GM19351 (cell line): ENCODE data around the gene C12orf56.
"Not testable (repeated sequence)": the region's sequence is repeated elsewhere in the genome, so short reads cannot be mapped to it uniquely, and the experiment has no call there.

Experiments used
- ATAC-seq: cut with Tn5 transposase; IDR thresholded peaks from one replicate; pipeline ENCODE4 v1.9.1; 2021; ENCODE audit warnings: mild to moderate bottlenecking, moderate library complexity; ENCODE audit not compliant: unreplicated experiment

Gene C12orf56

DNA sequence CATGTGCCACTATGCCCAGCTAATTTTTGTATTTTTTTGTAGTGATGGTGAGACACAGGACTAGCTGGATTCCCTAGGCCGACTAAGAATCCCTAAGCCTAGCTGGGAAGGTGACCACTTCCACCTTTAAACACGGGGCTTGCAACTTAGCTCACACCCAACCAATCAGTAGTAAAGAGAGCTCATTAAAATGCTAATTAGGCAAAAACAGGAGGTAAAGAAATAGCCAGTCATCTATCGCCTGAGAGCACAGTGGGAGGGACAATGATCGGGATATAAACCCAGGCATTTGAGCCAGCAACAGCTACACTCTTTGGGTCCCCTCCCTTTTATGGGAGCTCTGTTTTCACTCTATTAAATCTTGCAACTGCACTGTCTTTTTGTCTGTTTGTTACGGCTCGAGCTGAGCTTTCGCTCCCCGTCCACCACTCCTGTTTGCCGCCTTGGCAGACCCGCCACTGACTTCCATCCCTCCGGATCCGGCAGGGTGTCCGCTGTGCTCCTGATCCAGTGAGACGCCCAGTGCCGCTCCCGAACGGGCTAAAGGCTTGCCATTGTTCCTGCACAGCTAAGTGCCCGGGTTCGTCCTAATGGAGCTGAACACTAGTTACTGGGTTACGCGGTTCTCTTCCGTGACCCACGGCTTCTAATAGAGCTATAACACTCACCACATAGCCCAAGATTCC is 70.9 kb downstream of the C12orf56 start:
- ATAC-seq = not testable (repeated sequence)

DNA sequence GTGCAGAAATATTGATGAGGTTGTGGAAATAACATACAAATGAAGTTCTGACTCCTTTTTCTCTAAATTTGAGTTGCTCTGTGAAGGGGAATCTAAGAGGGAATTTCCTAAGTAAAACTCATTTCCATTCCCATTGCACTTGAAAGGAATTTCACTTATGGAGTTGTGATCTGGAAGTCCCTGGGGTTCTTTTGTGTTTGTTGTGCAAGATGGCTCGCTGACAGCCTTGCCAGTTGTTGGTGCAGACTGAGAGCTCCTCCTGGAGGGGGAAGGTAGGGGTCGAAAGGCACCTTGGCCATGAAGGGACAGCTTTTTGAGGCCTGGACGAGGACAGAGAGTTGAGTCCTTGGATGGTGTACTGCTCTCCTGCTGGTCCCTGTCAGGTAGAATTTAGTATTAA is 72.0 kb downstream of the C12orf56 start:
- ATAC-seq = no peak

DNA sequence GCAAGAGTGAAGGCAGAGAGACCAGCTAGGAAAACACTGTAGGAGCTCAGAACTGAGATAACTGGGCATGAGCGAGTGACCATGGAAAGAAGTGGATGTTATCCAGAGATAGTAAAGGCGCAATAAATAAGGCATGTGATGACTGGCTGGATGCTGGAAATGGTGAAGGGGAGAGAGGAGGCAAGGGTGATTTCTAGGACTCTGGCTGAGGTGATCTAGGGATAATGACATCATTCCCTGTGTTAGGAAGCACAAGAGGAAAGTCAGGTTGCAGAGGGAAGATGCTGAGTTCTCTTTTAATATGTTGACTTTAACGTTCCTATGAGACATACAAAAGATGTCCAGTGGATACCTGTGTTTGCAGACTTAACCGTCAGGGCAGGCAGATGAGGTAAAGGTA is 78.7 kb downstream of the C12orf56 start:
- no peak for ATAC-seq

DNA sequence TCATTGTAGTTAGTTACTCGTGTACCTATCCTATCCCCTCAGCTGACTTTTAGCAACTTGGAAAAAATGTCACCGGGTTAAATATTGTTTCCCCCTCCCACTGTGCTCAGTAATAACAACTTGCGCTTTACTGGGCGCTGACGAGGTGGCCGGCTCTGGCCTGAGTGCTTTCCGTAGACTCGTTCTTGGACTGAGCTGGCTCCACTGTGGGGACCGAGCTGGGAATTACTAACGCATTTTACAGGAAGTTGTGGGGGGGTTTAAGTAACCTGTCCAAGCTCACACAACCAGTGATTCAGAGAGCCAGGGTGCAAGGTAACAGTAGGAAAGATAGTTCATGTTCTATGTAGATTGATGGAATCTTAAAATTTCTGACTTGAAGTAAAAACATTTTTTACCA is 86.0 kb downstream of the C12orf56 start:
- no peak for ATAC-seq

DNA sequence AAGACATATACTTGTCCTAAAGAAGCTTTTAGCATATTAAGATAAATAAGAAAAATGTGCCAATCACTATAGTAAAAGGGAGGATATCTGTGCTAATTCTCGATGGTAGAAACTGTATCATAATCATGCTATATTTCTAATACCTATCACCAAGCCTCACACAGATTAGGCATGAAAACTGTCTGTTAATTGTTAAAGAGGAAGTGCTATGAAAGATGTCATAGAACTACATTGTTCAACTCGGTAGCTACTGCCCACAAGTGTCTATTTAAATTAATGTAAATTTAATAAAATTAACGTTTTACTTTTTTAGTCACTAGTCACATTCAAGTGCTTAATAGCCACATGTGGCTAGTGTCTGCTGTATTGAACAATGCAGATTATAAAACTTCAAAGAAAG is 90.9 kb downstream of the C12orf56 start:
- no peak for ATAC-seq

DNA sequence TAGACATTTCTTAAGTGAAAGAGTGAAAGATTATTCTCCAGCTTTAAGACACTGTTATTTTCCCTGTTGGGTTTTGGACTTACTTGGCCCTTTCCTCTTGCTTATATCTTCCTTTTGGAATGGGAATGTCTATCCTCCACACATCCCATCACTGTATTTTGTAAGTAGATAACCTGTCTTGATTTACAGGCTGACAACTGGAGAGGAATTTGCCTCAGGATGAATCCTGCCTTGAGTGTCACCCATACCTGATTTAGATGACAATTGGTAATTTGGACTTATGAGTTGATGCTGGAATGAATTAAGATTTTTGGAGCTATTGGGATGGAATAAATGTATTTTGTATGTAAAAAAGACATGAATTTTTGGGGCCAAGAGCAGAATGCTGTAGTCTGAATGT is 94.3 kb downstream of the C12orf56 start:
- ATAC-seq = no peak

DNA sequence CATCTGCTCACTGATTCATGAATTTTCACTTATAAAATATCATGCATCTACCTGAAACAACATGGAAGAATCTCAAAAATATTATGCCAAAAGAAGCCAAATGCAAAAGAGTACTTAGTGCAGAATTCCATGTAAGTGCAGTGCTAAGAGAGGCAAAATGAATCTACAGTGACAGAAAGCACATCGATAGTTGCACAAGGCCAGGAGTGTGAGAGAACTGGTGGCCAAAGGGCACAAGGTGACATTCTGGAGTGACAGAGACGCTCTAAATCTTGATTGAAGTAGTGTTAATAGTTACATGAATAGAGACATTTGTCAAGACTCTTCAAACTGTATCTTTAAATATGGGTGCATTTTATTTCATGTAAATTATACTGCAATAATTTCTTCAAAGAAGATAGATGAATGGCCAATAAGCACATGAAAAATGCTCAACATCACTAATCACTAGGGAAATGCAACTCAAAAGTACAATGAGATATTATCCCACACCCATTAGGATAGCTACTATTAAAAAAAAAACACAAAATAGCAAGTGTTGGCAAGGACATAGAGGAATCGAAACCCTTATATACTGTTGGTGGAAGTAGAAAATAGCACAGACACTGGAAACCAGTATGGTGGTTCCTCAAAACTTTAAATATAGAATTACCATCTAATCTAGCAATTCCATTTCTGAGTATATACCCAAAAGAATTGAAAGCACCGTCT is 96.7 kb downstream of the C12orf56 start:
- ATAC-seq = peak; percentile 17

DNA sequence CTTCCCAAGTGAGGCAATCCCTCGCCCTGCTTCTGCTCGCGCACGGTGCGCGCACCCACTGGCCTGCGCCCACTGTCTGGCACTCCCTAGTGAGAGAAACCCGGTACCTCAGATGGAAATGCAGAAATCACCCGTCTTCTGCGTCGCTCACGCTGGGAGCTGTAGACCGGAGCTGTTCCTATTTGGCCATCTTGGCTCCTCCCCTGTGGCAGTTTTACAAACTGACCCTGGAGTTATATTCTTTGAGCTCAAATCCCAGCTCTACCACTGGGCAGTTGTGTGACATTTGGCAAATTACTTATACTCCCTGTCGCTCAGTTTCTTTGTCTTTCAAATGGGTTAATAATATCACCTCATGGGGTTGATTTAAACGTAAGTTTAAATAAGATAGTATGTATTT is 97.4 kb downstream of the C12orf56 start:
- not testable (repeated sequence) for ATAC-seq

DNA sequence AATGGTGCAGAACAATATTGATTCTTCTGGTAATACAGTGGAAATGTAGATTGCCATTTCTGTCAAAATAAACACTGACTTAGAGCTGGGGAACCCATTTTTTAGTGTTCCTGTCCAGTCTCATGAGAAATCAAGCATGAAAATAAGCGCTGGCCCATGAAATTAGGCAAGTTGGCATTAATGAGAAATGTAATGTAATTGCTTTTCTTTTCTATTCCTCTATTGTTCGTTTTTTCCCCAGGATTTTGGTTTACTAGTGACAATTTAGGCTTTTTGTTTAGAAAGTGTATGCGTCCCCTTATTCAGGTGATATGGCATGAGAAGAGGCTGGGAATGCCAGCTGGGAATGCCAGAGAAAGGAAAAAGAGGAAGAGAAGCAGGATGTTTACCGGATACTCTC is 104.0 kb downstream of the C12orf56 start:
- ATAC-seq = no peak

DNA sequence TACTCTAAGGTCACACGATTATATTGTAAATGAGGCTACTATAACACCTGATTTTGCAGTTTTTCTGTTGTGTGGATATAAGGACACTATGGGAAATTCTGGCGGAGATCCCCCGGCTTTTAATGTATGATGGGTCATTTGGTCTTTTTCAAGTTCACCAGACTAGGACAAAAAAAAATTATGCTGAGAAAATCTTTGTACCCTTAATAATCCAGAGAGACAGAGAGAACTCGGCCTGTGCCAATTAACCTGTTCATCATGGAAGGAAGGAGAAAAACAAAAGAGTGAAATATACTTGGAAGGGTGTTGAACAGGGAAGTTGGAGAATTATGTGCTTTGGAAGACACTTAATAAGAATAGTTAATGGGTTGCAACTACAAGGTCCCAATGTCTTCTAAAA is 106.3 kb downstream of the C12orf56 start:
- ATAC-seq = no peak

DNA sequence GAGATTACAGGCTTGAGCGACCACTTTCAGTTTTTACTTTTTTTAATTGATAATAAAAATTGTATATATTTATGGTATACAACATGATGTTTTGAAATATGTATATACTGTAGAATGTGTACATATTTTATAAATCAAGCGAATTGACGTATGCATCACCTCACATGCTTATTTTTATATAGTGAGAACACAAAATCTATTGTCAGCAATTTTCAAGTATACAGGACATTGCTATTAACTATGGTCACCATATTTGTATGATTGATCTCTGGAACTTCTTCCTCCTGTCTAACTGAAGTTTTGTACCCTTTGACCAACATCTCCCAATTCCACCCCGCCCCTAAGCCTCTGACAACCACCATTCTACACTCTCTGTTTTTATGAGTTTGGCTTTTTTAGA is 112.1 kb downstream of the C12orf56 start:
- ATAC-seq = no peak

DNA sequence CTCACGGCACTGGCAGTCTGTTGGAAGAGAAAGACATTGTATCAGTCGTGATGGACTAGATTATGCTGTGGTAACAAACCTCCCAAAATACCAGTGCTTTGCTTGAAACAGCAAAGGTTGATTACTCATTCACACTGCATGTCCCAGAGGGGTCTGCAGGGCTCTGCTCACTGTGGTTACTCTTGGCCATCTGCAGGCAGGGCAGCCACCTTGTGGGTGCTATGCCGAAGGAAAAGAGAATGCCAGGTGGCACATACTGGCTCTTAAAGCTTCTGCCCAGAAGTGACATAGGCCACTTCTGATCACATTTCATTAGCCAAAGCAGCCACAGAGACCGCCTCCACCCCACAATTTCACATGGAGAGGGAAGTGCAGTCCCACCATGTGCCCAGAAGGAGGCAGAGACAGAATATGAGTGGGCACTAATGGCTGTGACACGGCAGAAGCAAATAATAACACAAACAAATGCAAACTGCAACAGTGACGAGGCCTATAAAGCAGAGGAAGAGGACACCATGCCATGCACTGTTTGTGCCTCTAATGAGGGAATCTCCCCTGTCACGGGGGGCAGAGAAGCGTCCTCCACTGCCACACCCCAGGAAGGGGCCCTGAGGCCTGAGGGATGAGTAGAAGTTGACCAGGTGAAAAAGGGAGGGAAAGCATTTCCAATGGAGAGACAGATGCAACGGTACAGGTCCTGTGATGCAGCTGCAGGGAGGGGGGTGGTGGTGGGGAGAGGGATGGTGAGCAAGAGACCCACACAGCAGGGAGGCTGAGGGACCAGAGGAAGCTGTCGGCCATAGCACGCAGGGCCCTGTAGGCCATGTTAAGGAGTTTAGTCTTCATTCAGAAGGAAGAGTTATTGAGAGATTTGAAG is 116.8 kb downstream of the C12orf56 start:
- peak; percentile 85 for ATAC-seq

DNA sequence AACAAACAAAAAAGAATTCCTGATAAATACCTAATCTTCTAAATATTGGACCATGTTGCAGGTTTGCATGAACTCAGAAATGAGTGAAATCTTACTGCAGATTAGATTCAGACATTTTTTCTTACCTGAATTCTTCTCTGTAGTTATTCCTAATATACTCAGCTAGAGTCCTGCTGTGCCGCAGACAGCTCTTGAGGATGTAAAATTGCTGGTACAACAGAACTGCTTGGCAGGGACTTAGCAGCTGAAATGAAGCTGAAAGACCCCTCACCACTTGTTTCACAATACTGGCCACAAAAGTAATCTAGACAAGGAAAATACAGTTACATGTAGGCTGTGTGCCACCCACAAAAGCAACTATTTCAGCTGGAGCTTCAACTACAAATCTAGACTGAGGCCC is 120.1 kb downstream of the C12orf56 start:
- no peak for ATAC-seq

DNA sequence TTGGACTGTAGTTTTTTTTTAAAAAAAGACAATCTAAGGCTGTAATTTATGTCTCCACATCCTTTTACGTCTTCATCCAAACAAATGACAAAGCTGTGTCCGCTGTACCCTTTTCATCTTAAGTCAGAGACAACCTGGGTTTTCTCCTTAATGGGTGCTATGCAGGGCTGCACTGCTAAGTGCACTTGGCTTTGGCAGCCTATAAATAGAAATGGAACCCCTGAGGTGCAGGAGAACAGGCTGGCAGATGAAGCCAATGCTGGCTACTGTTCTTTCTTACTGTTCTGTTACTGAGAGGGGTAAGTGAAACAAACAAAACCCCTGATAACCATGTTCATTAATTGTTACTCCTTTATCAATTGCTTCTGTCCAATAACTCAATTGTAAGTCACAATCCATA is 121.4 kb downstream of the C12orf56 start:
- ATAC-seq = no peak

DNA sequence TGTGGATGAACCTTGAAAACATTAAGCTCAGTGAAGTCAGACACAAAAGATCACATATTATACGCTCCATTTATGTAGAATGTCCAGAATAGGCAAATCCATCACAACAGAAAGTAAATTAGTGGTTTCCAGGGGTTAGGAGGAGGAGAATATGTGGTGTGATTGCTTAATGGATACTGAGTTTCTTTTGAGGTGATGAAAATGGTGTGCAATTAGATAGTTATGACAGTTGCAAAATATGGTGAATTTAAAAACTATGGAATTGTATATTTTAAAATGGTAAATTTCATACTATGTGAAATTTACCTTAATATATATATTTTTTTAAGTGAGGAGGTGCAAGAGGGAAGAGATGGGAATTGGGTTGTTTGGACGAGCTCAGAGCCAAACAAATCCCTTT is 122.1 kb downstream of the C12orf56 start:
- no peak for ATAC-seq

DNA sequence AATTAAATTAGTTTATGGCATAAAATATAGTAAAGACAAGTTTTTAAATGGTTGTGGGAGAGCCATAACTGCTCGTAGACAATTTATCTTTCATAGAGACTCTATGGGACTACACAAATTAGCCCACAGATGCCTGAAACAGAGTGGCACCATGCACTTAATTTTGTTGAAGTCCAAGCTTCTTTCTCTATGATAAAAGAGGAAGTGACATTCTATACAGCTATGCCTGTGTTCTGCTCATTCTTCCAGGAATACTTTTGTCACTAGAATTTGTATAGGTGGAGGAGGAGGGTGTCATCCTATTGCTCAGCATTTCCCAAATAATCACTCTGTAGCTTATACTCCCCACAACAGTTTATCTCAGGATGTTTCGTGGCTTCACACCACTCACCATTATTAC is 124.7 kb downstream of the C12orf56 start:
- ATAC-seq = no peak

DNA sequence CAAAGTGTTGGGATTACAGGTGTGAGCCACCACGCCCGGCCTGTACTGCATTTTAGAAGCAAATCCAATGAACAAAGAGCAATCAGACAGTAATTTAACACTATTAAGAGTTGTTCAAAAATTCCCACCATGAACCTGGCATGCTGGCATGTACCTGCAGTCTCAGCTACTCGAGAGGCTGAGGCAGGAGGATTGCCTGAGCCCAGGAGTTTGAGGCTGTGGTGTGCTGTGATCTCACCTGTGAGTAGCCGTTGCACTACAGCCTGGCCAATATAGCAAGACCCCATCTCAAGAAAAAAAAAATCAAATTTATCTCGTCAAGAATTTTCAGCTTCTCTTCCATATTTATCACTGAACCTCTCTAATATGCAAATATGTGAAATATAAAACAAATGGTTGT is 128.7 kb downstream of the C12orf56 start:
- ATAC-seq = no peak

DNA sequence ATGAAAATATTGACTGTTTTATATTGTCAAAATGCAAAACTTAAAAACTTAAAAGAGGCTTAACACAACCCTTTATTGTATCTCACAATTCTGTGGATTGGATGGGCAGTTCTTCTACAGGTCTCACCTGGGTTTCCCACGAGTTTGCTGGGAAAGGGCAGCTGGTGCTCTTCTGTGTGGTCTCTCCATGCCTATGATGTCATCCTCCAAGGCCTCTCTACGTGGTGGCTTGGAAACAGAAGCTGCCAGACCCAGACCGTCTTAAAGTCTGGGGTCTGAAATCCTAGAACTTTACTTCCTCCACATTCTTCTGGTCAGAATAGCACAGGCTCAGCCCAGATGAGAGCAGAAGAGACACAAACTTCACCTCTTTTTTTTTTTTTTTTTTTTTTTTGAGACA is 132.0 kb downstream of the C12orf56 start:
- no peak for ATAC-seq

DNA sequence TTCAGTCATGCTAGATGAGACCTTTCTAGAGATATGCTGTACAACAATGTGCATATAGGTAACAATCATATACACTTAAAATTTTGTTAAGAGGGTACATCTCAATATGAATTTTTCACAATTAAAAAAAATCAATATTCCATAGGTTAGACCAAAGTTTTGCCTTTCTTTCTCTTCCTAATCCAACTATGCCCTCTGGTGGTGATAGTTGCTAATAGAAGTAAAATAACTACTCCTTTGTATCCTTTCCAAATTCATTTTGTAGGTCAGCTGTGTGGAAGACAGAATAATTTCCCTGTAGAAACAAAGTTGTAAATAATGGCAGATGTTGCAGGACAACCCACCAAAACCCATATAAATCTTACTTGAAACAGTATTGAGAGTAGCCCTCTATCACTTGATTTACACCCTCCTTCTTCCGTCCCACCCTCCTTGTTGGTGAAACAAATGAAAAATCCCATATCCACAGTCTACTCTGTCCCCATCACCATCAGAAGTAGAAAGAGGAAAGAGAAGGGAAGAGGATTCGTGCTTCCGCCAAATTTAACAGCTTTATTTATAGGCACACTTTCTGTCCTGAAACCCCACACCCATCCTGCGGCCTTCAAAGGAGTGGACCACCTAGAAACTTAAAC is 134.3 kb downstream of the C12orf56 start:
- ATAC-seq = peak; percentile 59

DNA sequence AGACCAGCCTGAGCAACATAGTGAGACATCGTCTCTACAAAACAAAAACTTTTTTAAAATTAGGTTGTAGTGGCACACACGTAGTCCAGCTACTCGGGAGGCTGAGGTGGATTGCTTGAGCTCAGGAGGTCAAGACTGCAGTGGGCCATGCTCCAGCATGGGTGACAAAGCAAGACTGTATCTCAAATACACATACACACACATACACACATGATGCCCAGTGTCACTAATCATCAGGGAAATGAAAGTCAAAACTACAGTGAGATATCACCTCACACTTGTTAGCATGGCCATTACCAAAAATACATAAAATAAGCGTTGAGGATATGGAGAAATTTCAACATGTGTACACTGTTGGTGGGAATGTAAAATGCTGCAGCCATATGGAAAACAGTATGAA is 135.3 kb downstream of the C12orf56 start:
- no peak for ATAC-seq

DNA sequence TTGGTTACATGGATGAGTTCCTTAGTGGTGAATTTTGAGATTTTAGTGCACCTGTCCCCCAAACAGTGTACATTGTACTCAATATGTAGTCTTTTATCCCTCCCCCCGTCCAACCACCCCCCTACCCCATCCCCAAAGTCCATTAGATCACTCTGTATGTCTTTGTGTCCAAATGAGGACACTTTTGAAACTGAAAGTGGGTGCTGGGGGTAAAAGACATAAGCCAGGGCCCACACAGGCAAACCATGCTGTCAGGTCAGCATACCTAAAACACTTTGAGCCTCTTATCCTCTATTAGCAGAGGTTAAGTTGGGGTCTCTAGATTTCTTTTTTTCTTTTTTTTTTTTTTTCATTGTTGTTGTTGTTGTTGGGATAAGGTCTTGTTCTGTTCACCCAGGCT is 137.2 kb downstream of the C12orf56 start:
- ATAC-seq = no peak
